Breast epithelium (tissue), 4 donors: ENCODE data around the gene MAD1L1. TPM values are rescaled to one million over a fixed set of nuclear protein-coding genes. Genes with fewer than 3 reads are reported as not detected.
A peak's percentile ranks its signal among the peaks of the same experiment; 100 is the strongest.

Source experiments
- DNase-seq, 2 donors: peaks; one replicate each; pipeline ENCODE4 v3.0.0-alpha.2; 2019; ENCODE audit warnings: low spot score in 2 of 2
- H3K27ac ChIP-seq, 2 donors: fragments of 200-600 bp; sonication (generic) in 1 of 2; one replicate each; pipeline ENCODE4 v1.5.1; 2016 to 2019; ENCODE audit warnings: mild to moderate bottlenecking in 1 of 2
- H3K27me3 ChIP-seq, 2 donors: fragments of 200-600 bp; sonication (generic) in 1 of 2; one replicate each; pipeline versions ENCODE4 v1.5.1 to v1.6.0; 2017 to 2019; ENCODE audit warnings: control low read depth in 1 of 2, mild to moderate bottlenecking in 1 of 2
- H3K36me3 ChIP-seq: fragments of 200-600 bp; one replicate; pipeline ENCODE4 v1.5.1; 2019
- H3K4me1 ChIP-seq, 2 donors: fragments of 200-600 bp; sonication (generic); one replicate each; pipeline ENCODE4 v1.5.1; 2016 to 2019; ENCODE audit warnings: control low read depth in 1 of 2
- H3K4me3 ChIP-seq, 3 donors: fragments of 200-600 bp; sonication (generic); 1 replicate in 2 of 3; 2 replicates in 1 of 3; pipeline ENCODE4 v1.5.1; 2016 to 2019; ENCODE audit warnings: mild to moderate bottlenecking in 3 of 3, moderate library complexity in 2 of 3
- H3K9me3 ChIP-seq, 2 donors: fragments of 200-600 bp; sonication (generic) in 1 of 2; one replicate each; pipeline ENCODE4 v1.5.1; 2016 to 2019; ENCODE audit warnings: control low read depth in 1 of 2
- POLR2A ChIP-seq: fragments of 450-650 bp; IDR thresholded peaks from one replicate; pipeline ENCODE4 v1.6.1; 2016; ENCODE audit warnings: antibody characterized with exemption, mild to moderate bottlenecking, moderate library complexity
- POLR2AphosphoS5 ChIP-seq, 3 donors: sonication (generic); formaldehyde crosslinking; IDR thresholded peaks; one replicate each; pipeline ENCODE4 v1.6.1; 2017; ENCODE audit warnings: antibody characterized with exemption in 3 of 3
- intact Hi-C: fragments of 100-400 bp; cut with DNase I; formaldehyde crosslinking; loops from one replicate; pipeline ENCODE4 v1.15.1; 2023; ENCODE audit warnings: low total_unique reads
- total RNA-seq, 3 donors: library from RNA; depleted of rRNA; stranded (reverse); fragments of >200 nt; gene quantifications; one replicate each; pipeline ENCODE4 v1.1.0, GENCODE V29; 2016
- TF ChIP-seq, protein P1 (sequence below), 3 donors: fragments of 450-650 bp; IDR thresholded peaks; one replicate each; pipeline ENCODE4 v1.5.1; 2016 to 2017; ENCODE audit warnings: antibody characterized with exemption in 3 of 3, mild to moderate bottlenecking in 3 of 3, moderate library complexity in 3 of 3

The MAD1L1 gene
- total RNA-seq, 3 donors from 2014 or later: 27.7 to 33.9 (median 28.8) TPM

DNA sequence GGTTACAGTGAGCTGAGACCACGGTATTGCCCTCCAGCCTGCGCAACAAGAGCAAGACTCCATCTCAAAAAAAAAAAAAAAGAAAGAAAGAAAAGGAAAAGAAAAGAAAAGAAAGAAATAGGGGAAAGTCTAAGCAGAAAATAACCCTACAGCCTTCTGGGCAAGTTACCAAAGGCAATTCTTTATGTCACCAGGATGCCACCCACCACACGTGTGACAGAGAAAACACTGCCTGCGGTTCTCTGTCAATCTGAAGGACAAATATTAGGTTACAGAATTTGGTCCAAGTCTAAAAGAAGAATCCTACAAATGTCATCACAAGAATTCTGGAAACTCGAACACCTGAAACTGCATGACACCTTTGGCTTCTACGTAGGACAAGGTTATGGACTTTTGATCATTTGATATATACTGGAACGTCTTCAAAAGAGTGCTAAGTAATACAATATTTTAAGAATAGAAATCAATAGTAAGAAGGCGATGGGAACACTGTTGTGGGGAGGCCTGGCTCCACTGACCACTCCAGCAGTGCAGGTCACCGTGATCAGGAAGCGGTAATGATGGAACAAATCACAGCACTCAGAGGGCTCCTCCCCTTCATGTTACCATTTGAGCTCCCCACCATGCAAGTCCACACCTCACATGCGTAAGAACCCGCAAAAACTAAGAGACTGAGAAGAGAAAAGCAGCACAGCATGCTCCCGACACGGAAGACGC lies 75.8 kb downstream of the MAD1L1 start:
- H3K27ac ChIP-seq: peak overlapping the region; percentile 79 to 84
- H3K4me3 ChIP-seq: no peak overlapping the region

DNA sequence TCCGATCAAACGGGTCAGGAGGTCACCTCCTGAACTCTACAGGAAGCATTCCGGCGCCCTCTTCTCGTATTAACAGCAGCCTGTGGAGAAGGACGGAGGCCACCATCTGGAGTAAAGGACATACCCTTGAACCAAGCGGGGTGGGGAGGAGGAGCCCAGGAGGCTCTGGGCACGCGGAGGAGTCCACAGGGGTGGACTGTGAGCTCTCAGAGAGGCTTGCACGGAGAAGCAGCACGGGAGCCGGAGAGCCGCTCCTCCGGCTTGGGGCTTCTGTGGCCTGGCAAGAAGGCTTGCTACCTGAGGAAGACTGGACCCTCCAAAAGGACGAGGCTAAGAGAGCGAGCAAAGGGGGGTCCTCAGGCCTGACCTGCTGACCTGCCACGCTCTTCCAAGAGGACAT lies 77.9 kb downstream of the MAD1L1 start:
- Histone ChIP-seq H3K27me3 (no peaks in the 10 kb centered on the region), H3K4me3 (no peak overlapping the region), H3K9me3 (no peaks in the 10 kb centered on the region), H3K4me1 (peaks cover 0 to 6% of the 10 kb centered on the region in 2 donors), H3K27ac (no peak overlapping the region), H3K36me3 (no peaks in the 10 kb centered on the region)
- intact Hi-C loops: no loop called here
- DNase-seq: no peak
- TF ChIP-seq POLR2A (no peak), POLR2AphosphoS5 (IDR thresholded peaks at IDR 0.05) (no peak)
- TF ChIP-seq, protein P1, sequence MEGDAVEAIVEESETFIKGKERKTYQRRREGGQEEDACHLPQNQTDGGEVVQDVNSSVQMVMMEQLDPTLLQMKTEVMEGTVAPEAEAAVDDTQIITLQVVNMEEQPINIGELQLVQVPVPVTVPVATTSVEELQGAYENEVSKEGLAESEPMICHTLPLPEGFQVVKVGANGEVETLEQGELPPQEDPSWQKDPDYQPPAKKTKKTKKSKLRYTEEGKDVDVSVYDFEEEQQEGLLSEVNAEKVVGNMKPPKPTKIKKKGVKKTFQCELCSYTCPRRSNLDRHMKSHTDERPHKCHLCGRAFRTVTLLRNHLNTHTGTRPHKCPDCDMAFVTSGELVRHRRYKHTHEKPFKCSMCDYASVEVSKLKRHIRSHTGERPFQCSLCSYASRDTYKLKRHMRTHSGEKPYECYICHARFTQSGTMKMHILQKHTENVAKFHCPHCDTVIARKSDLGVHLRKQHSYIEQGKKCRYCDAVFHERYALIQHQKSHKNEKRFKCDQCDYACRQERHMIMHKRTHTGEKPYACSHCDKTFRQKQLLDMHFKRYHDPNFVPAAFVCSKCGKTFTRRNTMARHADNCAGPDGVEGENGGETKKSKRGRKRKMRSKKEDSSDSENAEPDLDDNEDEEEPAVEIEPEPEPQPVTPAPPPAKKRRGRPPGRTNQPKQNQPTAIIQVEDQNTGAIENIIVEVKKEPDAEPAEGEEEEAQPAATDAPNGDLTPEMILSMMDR (IDR thresholded peaks at IDR 0.05): no peak

More for the DNA sequence above, 75.8 kb downstream of the MAD1L1 start:
- intact Hi-C loops: no loop called here
- no peaks in the 10 kb centered on the region for H3K9me3 ChIP-seq
- peaks cover 0 to 6% of the 10 kb centered on the region in 2 donors for H3K4me1 ChIP-seq
- TF ChIP-seq, protein P1 (IDR thresholded peaks at IDR 0.05): no peak
- TF ChIP-seq POLR2AphosphoS5 (IDR thresholded peaks at IDR 0.05): no peak
- TF ChIP-seq POLR2A: no peak
- H3K27me3 ChIP-seq: no peaks in the 10 kb centered on the region
- no peak for DNase-seq
- no peaks in the 10 kb centered on the region for H3K36me3 ChIP-seq

DNA sequence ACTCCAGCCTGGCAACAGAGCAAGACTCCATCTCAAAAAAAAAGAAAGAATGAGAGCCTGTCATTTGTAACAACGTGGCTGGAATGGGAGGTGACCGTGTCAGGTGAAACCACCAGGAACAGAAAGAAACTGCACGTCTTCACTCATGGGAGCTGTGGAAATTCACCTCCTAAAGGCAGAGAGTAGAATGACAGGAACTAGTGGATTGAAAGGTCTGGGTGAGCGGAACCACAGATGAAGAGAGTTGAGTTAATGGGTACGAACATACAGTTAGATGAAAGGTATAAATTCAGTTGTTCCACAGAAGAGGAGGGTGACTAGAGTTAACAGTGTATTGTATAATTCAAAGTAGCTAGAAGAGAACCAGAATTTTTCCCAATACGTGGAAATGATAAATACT lies 78.6 kb downstream of the MAD1L1 start:
- no peaks in the 10 kb centered on the region for H3K27me3 ChIP-seq
- intact Hi-C loops: no loop called here
- no peak overlapping the region for H3K4me3 ChIP-seq
- H3K36me3 ChIP-seq: no peaks in the 10 kb centered on the region
- no peak overlapping the region for H3K27ac ChIP-seq
- DNase-seq: no peak
- H3K4me1 ChIP-seq: peaks cover 0 to 6% of the 10 kb centered on the region in 2 donors
- H3K9me3 ChIP-seq: no peaks in the 10 kb centered on the region
- TF ChIP-seq, protein P1 (IDR thresholded peaks at IDR 0.05): no peak
- TF ChIP-seq POLR2AphosphoS5 (IDR thresholded peaks at IDR 0.05) (no peak), POLR2A (no peak)

DNA sequence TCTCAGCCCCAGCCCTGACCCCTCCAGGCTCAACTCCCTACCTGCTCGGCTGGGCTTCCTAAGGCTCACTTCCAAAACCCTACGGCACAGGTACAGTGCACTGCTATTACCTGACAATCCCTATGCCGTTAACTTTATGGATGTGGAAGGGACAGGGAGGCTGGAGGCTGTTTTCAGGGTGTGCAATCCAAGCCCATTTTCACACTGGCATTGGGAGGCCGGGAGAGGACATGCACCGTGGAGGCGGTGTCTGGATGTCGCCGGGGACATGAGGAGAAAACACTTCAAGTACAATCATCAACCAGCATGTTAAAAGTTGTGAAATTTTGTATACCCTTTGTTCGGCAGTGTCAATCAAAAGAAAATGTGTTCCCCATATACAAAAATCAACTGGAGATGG lies 80.1 kb downstream of the MAD1L1 start:
- Histone ChIP-seq H3K27ac (no peak overlapping the region), H3K27me3 (no peaks in the 10 kb centered on the region), H3K9me3 (no peaks in the 10 kb centered on the region), H3K4me3 (no peak overlapping the region), H3K4me1 (no peaks in the 10 kb centered on the region), H3K36me3 (no peaks in the 10 kb centered on the region)
- intact Hi-C loops: no loop called here
- TF ChIP-seq POLR2A (no peak), POLR2AphosphoS5 (IDR thresholded peaks at IDR 0.05) (no peak)
- TF ChIP-seq, protein P1 (IDR thresholded peaks at IDR 0.05): no peak
- DNase-seq: no peak

DNA sequence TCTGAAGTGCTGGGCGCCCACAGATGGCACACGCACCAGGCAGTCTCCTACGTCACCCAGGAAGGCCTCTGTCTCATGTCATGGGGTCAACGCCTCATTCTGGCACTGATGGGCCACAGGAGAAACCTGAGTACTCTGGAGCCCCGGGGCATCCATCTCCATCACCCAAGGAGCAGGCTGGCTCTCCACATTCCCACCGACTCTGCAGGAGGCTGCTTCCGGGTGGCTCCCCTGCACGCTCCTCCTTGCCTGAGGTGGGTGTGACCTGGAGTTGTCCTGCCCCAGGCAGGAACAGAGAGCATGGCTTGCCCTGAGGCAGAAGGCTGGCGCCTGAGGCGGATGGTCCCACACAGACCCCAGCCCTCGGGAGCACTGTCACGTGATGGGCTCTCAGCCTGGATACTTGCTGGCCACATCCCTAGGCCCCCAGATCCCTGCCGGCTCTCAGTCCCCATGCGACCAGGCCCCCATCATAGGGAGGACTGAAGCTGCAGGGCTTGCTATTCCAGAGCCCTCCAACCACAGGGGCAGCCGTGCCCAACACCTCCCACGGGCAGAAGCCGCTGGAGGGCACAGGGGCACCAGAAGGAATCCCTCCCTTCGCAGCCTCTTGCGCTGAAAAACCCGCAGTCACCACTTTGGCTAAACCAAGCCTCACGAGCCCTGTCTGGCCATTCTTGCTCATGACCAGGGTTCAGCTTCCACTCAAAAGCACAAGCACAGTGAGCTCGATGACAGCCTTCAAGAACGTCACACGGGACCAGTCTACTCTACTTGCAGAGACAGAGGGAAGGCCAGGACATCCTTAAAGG lies 80.7 kb downstream of the MAD1L1 start:
- no peaks in the 10 kb centered on the region for H3K36me3 ChIP-seq
- no peak overlapping the region for H3K4me3 ChIP-seq
- TF ChIP-seq POLR2AphosphoS5 (IDR thresholded peaks at IDR 0.05) (no peak), POLR2A (no peak)
- TF ChIP-seq, protein P1 (IDR thresholded peaks at IDR 0.05): no peak
- intact Hi-C loops: no loop called here
- H3K27ac ChIP-seq: no peak overlapping the region
- no peaks in the 10 kb centered on the region for H3K9me3 ChIP-seq
- H3K27me3 ChIP-seq: no peaks in the 10 kb centered on the region
- no peaks in the 10 kb centered on the region for H3K4me1 ChIP-seq
- no peak for DNase-seq
